HTERT RPE-1 (cell line): ENCODE results near the gene CEP43.
"Not testable (repeated sequence)": the region's sequence is repeated elsewhere in the genome, so short reads cannot be mapped to it uniquely, and the experiment has no call there.

Source experiments
- in situ Hi-C: fragments of 300-500 bp; cut with MboI; formaldehyde crosslinking; loops from 4 replicates; pipeline ENCODE4 v1.14.3; 2020; ENCODE audit warnings: low sequenced_read_pairs

The CEP43 gene, protein sequence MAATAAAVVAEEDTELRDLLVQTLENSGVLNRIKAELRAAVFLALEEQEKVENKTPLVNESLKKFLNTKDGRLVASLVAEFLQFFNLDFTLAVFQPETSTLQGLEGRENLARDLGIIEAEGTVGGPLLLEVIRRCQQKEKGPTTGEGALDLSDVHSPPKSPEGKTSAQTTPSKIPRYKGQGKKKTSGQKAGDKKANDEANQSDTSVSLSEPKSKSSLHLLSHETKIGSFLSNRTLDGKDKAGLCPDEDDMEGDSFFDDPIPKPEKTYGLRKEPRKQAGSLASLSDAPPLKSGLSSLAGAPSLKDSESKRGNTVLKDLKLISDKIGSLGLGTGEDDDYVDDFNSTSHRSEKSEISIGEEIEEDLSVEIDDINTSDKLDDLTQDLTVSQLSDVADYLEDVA

DNA sequence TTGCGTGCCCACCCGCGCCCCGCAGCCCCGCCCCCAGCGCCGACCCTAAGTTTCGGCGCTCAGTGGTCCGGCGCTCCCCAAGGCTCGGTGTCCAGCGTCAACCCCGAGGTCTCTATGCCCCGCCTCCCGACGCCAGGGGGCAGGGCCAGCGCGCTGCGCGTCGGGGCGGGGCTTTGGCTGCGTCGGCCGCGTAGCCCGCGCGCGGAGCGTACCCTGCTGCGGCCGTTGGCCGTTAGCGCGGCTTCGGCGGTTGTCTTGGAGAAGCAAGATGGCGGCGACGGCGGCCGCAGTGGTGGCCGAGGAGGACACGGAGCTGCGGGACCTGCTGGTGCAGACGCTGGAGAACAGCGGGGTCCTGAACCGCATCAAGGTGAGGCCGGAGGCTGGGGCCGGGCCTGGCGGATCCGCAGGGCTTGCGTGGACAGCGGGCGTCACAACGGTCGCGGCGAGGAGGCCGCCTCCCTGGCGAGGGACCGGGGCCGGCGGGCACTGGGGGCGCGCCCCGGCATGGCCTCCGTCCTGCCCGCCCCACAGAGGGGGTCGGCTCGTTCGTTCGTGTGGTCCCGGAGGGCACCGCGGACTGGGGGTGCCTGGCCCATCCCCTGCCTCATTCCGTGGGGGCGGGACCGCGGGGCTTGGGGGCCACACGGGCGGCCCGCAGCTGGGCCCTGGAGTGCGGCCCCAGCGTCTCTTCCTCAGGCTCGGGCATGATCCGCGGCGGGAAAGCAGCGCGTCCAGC is at the start of gene CEP43:
Gene CEP43, plus strand, starts transcription at position 253 of the 739 bp plus-strand sequence. Its CDS starts 16 bp downstream, at position 269.
- in situ Hi-C loops = no loop called here

DNA sequence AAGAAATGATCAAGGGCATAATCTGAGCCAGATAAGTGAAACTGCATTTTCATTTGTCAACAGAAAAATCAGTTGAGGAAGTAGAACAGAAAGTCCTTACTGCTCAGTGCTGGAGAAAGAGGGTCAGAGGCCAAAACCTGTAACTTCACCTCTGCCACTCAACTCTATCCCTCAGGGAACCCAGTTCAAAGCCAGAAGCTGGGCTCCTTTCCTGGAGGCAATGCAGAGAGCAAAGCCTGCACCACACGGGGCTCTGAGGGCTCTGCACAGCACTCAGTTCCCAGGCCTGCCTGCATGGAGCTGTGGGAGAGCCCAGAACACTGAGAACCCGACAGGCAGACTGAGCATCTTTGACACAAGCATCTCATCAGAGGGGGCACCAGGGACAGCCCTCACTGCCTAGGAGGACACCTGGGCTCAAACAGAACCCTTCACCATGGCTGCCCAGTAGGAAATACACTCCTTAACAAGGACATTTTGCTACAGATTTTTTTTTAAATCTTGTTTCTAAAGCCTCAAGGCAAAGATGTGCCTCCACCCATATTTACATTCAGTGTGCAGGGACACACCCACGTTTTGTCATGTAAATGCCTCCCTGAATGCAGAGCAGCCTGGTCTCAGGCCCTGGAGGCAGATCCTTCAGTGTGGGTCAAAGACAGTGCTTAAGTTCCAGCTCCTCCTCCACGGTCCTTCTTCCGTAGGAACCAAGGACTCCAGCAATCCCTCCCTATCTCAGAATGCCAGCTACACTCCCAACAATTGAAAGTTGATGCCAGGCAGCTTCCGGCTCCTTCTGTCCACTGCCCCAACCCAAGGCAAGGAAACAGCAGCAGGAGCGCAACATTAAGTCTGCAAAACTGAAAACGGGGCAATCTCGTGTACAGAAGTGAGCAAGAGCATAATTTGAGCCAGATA is 49.4 kb upstream of the CEP43 start:
- in situ Hi-C loops = no loop called here

DNA sequence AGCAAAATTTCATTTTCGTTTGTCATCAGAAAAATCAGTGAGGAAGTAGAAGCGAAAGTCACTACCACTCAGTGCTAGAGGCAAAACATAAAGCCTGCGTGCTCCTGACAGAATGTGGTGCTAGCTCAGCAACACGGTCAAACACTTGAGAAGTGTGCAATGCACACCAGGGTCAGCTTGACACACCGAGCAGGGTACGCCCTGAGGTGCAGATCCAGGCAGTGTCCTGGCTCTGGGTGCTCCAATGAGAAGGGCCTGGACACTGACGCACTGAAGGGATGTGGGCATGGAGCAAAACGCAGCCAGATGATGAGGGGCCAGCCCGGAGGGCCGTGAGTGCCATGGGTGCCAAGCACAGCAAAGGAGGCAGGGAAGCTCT is 48.8 kb upstream of the CEP43 start:
- in situ Hi-C loops = no loop called here

DNA sequence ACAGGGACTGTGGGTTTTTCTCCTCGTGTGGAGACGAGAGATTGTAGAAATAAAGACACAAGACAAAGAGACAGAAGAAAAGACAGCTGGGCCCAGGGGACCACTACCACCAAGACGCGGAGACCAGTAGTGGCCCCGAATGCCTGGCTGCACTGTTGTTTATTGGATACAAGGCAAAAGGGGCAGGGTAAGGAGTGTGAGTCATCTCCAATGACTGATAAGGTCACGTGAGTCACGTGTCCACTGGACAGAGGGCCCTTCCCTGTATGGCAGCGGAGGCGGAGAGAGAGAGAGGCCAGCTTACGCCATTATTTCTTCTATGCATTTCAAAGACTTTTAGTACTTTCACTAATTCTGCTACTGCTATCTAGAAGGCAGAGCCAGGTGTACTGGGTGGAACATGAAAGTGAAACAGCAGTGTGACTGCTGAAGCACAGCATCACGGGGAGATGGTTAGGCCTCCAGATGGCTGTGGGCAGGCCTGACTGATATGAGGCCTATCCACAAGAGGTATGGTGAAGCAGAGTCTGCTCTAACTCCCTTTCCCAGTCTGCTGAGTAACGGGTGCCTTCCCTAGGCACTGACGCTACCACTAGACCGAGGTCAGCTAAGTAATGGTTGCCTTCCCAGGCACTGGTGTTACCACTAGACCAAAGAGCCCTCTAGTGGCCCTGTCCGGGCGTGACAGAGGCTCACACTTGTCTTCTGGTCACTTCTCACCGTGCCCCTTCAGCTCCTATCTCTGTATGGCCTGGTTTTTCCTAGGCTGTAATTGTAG is 48.1 kb upstream of the CEP43 start:
- in situ Hi-C loops = not testable (repeated sequence)

DNA sequence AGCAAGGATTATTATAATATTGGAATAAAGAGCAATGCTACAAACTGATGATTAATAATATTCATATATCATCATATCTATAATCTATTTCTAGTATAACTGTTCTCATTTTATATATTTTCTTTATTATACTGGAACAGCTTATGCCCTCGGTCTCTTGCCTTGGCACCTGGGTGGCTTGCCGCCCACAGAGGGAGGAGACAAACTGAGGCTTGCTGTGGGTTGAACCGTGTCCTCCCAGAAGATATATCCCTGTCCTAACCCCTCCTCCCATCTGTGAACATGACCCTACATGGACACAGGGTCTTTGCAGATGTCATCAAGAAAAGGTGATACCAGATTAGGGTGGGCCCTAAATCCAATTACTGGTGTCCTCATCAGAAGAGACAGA is 47.5 kb upstream of the CEP43 start:
- in situ Hi-C loops = no loop called here

DNA sequence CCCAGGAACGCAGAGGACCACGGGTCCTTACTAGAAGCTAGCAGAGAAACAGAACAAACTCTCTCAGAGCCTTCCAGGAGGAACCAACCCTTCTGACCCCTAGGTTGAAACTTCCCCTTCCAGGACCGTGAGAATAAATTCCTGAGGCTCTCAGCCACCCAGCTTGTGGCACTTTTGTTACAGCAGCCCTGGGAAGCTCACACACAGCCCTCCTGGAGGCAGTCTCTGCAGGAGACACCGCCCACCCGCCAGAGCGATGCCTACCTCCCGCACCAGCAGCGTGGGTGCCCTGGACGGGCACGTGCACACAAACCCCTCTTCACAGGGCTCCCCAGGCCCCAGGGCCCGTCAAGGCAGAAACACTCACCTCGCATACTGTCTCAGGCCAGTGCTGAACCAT is 47.1 kb upstream of the CEP43 start:
- in situ Hi-C loops = no loop called here

DNA sequence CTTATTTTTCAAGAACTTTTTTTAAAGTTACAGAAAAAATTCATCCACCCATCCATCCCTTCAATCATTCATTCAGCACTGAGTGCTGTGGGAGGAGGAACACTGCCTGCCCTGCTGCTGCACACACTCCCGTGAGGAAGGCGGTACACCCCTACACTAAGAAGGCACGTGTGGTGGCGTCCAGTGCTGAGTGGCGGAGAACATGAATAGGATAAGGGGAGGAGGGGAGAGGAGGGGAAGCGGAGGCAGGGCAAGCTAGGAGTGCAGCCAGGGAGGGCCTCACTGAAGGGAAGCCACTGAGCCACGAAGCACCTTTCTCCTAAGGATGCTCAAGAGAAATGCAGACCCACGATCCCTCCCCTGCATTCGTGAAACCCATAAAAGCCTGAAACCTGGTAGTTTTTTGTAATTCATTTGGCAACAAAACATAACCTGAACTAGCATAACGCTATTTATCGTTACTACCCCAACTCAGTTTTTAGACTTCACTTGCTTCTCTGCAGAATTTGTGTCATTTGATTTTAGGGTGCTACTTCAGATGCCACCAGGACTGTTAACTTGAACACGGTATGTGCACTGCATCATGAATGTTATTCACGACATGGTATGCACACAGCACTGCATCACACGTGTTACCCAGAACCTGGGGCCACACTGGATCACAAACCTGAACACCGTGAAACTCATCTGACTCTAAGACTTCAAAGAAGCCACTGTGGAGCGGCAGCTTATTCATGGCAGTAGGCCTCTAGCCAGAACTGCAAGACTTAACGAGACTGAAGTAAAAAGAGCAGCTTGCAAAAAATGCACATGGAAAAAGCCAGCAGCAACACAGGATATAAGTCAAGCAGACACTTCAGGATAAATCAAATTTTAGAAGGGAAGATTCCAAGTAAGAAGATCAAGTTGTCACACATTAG is 46.4 kb upstream of the CEP43 start:
- in situ Hi-C loops = no loop called here

DNA sequence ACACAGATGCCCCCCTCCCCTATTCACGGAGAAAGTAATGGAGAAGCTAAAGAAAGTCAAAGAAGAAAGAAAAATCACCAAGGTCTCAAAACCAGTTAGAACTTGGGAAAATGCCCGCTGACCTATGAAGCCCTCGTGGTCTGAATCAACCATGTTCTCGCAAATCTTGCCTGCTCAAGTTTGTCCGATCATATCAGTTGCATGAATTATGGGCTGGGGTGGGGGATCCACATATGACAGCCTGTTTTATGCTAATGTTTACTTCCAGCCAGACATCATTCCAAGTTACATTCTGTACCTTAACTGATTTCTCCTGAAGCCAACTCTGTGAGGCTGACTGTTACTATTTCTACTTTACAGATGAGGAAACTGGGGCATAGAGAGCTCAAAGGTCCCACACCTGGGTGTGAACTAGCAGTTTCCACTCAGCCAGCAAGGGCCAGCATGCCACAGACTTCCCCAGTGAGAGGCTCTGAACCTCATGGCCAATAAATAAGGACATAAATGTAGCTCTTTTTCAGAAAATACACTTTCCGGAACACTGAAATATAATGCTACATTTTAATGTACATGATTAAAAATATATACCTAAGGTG is 45.0 kb upstream of the CEP43 start:
- in situ Hi-C loops = no loop called here

DNA sequence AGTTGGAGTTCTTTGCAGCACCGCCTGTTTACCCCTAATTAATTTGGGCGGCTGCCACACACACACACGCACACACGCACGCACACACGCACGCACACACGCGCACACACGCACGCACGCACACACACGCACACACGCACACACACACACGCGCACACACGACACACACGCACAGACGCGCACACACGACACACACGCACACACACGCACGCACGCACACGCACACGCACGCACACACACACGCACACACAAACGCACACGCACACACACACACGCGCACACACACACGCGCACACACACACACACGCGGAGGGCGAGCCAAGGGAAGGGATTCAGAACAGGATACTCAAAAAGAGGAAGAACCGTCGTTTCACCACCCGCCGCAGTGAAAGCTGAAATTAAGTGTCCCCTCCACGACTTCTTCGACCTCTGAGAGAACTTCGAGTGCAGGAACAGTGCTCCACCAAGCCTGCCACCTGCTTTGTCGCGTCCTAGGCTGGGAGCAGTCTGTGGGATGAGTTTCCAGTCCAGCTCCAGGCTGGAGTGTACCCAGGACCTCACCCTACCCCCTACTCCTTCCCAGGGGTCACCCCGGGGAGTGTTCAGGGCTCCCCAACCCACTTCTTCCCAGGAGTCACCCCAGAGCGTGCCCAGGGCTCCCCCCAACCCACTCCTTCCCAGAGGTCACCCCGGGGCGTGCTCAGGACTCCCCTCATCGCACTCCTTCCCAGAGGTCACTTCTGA is 43.9 kb upstream of the CEP43 start:
- in situ Hi-C loops = no loop called here

DNA sequence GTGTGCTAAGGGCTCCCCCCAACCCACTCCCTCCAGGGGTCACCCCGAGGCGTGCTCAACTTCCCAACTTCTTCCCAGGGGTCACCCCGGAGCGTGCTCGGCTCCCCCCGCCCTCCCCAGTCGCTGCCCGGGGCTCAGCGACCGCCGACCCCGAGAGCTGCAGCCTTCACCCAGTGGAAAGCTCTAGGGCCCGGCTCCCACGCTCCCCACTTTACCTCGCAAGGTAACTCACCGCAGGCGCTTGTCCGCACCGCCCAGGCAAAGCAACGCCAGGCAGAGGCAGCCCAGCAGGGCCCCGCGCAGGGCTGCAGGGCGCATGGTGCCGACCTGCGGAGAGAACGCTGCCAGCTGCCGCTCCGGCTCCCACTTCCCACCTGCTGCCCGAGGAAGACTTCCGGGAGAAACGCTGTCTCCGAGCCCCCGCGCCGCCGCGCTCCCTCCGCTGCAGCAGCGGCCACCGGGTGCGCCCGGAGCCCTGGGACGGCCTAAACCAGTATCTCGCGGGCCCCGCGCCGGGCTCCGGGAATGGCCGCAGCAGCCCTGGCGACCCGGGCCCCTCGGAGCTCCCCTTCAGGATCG is 43.2 kb upstream of the CEP43 start:
- in situ Hi-C loops = no loop called here

DNA sequence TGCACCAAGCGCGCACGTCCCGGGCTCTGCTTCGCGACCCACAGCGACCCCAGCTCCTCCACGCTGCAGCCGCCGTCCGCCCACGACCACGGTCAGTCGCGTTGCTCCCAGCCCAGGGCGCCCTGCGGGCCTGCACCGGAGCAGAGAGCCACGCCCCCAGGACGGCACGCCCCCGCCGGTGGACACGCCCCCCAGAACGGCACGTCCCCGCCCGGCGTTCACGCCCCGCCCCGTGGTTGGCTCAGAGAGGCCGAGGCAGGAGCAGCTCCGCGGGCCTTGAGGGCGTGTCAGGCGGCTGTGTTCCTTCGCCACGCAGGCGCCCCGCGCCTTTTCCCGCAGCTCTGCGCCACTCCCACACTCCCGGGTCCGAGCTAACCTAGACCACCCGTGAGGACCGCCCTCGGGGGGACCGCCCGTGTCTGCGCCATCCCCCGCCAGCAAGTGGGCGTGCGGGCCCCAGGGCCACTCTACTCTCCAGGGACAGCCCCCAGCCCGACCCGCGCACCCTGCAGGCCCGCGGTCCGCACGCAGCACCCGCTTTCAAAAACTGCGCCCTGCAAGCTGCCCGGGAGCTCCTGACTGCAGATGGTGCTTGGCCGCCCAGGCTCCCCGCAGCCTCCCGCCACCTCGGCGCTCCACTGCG is 42.6 kb upstream of the CEP43 start, which contains the start of gene RNASET2:
Gene RNASET2, minus strand, starts transcription at position 107 of the 643 bp plus-strand sequence. CDS start 368 bp downstream, outside the sequence.
- in situ Hi-C loops = no loop called here

DNA sequence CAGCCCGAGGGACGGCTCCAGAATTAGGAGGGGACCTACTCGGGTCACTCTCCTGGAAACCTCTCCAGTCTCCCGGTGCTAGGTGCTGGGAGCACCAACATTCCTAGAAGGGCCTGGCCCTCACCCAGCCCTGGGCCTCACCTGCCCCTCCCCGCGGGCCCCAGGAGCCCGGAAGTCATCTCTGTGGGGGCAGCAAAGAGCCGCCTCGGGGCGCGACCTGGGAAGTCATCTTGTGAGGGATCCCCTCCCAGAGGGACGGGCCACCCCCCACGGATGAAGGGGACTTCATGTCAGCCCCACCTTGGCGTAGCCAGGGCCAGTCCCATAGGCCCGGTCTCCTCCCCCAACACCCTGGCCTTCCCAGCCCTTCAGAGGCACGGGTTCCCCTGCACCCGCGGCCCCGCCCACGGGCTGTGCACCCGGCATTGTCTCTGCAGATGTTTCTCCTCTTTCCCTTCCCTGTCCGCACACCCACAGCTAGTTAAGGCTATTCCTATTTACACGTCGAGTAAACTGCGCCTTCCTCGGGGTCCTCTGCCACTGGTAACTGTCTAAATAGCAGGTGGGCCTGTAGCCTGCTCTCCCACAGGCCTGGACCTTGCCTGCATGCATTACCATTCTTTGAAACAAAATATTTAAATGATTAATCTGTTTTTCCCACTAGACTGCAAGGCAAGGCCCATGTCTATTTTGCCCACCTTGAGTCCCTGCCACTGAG is 42.0 kb upstream of the CEP43 start:
- in situ Hi-C loops = no loop called here

DNA sequence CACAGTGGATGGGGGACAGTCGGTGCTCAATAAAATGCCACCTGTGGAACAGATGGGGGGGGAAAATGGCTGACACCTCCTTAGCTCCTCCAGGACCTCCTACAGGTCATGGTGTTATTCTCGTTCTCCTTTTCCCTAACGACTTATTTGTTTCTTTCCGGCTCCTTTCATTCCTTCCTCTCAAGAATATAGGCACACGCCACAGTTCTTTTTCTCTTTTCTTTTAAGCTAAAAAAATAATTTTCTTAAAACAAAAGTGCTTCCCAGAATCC is 41.5 kb upstream of the CEP43 start:
- in situ Hi-C loops = no loop called here

DNA sequence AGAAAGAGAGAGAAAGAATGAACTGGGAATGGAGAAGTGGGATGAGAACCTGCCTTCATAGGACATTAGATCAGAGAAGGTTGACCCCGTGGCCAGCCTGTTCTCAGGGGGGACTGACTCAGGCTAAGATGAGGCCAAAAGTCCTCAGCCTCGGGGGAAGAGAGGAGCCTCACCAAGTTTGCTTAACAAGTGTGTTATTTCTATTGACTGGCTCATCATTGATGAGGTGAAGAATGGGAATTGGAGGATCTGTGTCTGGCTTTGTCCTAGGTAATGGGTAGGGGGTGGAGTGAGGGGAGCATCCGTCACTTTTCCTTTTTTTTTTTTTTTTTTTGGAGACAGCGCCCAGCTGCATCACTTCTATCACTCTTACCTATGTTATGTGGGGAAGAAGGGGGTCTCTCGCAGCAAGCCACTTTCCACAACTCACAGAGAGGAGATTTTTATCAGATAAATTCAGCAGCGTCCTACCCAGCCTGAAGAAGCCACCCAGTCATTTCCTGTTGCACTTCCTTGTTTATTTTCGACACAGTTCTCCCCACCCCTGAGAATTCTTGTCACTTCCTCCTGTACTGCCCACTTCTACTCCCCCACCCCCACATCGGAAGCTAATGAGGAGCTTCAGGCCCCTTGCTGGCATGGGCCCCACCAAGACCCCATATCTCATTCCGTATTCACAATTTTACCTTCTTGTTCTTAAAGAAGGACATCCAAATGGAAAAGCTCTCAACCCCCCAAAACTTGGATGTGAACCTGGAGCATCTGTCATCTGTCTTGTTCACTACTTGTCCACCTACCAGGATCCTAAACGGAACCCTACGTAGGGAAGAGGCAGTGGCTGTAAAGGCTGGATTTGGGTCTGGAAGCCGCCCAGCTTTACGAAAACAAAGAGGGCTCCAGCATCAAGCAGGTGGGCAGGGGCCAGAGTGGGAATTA is 40.0 kb upstream of the CEP43 start:
- in situ Hi-C loops = no loop called here

DNA sequence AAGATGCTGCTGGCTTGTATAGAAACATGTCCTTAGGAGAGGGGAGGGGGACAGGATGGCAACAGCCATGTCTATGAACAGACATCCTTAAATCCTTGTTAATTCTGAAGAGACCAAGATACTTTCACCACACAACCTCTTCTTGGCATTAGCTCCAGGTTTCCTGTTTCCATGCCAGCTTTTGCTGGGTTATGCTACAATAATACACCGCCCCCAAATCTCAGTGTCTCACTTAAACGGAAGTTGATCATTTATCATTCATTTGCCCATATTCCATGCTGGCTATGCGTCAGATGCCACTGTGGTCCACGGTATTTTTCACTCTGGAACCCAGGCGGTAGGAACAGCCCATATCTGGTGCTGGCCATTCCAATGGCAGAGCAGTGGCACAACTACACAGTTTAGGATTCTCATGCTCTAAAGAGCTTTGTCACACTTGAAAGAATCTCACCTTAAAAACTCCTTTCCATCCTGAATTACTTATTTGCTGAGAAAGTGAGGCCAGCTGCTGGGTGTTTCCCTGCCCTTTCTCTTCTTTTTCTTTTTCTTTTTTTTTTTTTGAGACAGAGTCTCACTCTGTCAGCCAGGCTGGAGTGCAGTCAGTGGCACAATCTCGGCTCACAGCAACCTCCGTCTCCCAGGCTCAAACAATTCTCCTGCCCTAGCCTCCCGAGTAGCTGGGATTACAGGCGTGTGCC is 39.1 kb upstream of the CEP43 start:
- in situ Hi-C loops = no loop called here
